ENCODE data around the gene POLR1B. TPM values are rescaled to one million over a fixed set of nuclear protein-coding genes. Genes with fewer than 3 reads are reported as not detected.

POLR1B gene
- total RNA-seq, 1 donor from 2014 or later, result 11.7 TPM

DNA sequence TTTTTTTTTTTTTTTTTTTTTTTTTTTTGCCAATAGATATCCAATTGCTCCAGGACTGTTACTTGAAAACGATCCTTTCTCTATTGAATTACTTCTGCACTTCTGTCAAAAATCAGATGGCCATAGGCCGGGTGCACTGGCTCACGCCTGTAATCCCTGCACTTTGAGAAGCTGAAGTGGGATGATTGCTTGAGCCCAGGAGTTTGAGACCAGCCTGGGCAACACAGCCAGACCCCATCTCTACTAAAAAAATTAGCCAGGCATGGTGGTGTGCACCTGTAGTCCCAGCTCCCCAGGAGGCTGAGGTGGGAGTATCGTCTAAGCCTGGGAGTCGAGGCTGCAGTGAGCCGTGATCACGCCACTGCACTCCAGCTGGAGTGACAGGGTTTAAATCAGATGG, 37.8 kb downstream of the POLR1B start:
- no peak overlapping the region for H3K4me3 ChIP-seq
- no peaks in the 10 kb centered on the region for H3K27me3 ChIP-seq (ENCODE audit: low read depth)
- TF ChIP-seq, protein P1, sequence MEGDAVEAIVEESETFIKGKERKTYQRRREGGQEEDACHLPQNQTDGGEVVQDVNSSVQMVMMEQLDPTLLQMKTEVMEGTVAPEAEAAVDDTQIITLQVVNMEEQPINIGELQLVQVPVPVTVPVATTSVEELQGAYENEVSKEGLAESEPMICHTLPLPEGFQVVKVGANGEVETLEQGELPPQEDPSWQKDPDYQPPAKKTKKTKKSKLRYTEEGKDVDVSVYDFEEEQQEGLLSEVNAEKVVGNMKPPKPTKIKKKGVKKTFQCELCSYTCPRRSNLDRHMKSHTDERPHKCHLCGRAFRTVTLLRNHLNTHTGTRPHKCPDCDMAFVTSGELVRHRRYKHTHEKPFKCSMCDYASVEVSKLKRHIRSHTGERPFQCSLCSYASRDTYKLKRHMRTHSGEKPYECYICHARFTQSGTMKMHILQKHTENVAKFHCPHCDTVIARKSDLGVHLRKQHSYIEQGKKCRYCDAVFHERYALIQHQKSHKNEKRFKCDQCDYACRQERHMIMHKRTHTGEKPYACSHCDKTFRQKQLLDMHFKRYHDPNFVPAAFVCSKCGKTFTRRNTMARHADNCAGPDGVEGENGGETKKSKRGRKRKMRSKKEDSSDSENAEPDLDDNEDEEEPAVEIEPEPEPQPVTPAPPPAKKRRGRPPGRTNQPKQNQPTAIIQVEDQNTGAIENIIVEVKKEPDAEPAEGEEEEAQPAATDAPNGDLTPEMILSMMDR (IDR thresholded peaks at IDR 0.05; ENCODE audit: borderline replicate concordance), result no peak
- H3K4me1 ChIP-seq, result peaks cover 23% of the 10 kb centered on the region
- no peak for DNase-seq
- peaks cover 17% of the 10 kb centered on the region for H3K36me3 ChIP-seq
- no peak overlapping the region for H3K27ac ChIP-seq (replicated peaks)
- H3K9me3 ChIP-seq (replicated peaks), result no peaks in the 10 kb centered on the region
- intact Hi-C loops (cut with micrococcal nuclease), result no loop called here

DNA sequence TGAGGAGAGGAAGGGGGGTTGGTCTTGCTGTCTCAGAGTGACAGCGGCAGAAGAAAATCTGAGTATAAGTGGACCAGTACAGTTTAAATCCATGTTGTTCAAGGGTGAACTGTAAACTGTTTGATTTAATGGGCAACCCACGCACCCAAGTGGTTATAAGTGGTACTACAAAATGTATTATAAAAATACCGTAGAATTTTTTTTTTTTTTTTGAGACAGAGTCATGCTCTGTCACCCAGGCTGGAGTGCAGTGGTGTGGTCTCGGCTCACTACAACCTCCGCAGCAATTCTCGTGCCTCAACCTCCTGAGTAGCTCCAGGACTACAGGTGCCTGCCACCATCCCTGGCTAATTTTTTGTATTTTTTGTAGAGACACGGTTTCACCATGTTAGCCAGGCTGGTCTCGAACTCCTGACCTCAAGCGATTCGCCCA, 40.1 kb downstream of the POLR1B start:
- Histone ChIP-seq H3K4me3 (no peak overlapping the region), H3K27me3 (ENCODE audit: low read depth) (no peaks in the 10 kb centered on the region), H3K9me3 (replicated peaks) (no peaks in the 10 kb centered on the region), H3K27ac (replicated peaks) (no peak overlapping the region), H3K4me1 (peaks cover 31% of the 10 kb centered on the region), H3K36me3 (peaks cover 12% of the 10 kb centered on the region)
- no peak for DNase-seq
- TF ChIP-seq, protein P1 (IDR thresholded peaks at IDR 0.05; ENCODE audit: borderline replicate concordance), result peak; percentile 72
- intact Hi-C loops (cut with micrococcal nuclease), result no loop called here

DNA sequence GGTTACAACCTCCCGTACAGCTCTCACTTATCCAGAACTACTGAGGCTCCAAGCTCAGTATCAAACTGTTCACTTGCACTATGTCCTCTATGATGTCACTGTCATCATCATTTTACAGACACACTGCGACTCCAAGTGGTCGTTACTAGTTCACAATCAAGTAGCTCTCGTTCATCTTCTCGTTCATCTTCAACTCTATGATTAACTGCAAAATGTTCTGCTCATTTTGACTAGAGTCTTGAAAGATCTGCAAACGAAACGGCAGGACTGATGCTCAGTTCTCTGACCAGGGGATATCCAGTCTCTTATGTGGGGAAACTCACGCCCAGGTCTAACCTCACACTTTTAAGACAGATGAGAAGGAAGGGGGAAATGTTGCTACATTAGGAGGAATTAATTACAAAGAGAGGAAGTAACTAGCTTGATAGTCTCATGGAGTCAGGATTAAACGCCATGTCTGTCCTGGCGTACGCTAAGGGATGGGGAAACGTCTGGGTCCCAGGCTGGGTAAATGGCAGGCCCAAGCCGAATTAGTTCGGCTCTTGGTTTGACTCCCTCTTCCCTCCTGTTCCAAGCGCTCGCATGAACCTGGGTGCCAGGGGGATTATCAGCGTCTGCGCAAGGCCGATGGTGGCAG, 41.4 kb downstream of the POLR1B start:
- H3K9me3 ChIP-seq (replicated peaks), result no peaks in the 10 kb centered on the region
- DNase-seq, result no peak
- TF ChIP-seq, protein P1 (IDR thresholded peaks at IDR 0.05; ENCODE audit: borderline replicate concordance), result no peak
- peaks cover 22% of the 10 kb centered on the region for H3K36me3 ChIP-seq
- H3K27ac ChIP-seq (replicated peaks), result peak overlapping the region; percentile 96
- peaks cover 37% of the 10 kb centered on the region for H3K4me1 ChIP-seq
- peak overlapping the region; percentile 76 for H3K4me3 ChIP-seq
- intact Hi-C loops (cut with micrococcal nuclease), result no loop called here
- no peaks in the 10 kb centered on the region for H3K27me3 ChIP-seq (ENCODE audit: low read depth)

DNA sequence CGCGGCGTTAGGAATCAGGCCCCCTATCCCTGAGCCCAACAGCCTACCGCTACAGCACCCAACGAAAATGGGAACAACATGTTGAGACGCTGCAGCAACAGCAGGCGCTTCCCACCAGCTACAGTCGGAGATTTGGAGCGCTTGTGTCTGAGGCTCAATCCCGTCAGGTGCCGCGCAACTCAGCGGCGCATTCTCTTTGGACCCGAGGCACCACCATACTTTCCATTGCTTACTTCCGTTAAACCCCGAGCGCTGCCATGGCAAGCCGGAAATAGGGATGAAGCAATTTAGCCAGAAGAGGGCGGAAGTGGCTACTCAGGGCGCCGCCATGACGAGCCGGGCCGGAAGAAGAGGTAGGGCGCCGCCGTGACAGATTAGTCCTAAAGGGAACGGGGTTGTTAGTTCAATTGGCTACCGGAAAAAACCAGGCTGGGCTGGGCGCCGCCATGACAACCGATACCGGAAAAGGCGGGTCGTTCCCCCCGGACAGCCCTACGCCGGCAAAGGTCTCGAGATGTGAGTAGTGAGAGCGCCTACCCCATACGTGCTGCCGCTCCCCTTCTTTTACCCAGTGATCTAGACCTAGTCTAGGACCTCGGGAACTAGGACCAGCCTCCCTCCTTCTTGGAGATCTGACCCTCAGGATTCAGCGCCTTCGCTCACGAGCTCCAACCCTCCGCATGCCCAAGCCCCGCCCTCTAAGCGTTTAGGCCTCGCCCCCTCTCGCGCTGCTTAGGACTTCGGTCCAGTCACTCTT, 42.0 kb downstream of the POLR1B start, which contains the start of gene CHCHD5:
CHCHD5 (plus strand) TSS at position 476 of the 757 bp plus-strand sequence; CDS start at position 515, 39 bp downstream.
- TF ChIP-seq, protein P1 (IDR thresholded peaks at IDR 0.05; ENCODE audit: borderline replicate concordance), result peak; percentile 42
- Histone ChIP-seq H3K27me3 (ENCODE audit: low read depth) (no peaks in the 10 kb centered on the region), H3K36me3 (peaks cover 22% of the 10 kb centered on the region), H3K9me3 (replicated peaks) (no peaks in the 10 kb centered on the region), H3K4me1 (peaks cover 42% of the 10 kb centered on the region), H3K27ac (replicated peaks) (peak within 1 kb of the TSS; percentile 96), H3K4me3 (peak within 1 kb of the TSS; percentile 76)
- intact Hi-C loops (cut with micrococcal nuclease), result no loop called here
- DNase-seq, result peak; percentile 94

DNA sequence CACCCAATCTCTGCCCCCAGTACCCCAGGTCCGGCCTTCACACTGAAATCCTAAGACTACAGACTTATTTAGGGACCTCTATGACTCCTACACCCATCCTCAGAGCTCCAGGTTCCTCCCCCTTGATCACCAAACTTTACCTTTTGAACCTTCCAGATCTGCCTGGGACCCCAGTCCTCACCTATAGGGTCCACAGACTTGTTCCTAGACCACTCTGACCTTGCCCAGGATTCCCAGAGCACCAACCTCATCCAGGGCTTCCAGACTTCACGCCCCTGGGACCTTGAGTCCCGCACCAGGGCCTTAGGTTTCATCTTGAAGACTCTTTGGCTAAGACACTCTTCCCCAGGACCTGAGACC, 42.6 kb downstream of the POLR1B start:
- H3K4me3 ChIP-seq, result peak overlapping the region; percentile 76
- no peak for DNase-seq
- TF ChIP-seq, protein P1 (IDR thresholded peaks at IDR 0.05; ENCODE audit: borderline replicate concordance), result no peak
- H3K9me3 ChIP-seq (replicated peaks), result no peaks in the 10 kb centered on the region
- peaks cover 42% of the 10 kb centered on the region for H3K4me1 ChIP-seq
- no peaks in the 10 kb centered on the region for H3K27me3 ChIP-seq (ENCODE audit: low read depth)
- peaks cover 22% of the 10 kb centered on the region for H3K36me3 ChIP-seq
- peak overlapping the region; percentile 96 for H3K27ac ChIP-seq (replicated peaks)
- intact Hi-C loops (cut with micrococcal nuclease), result no loop called here
